ENCODE results near the gene CDYL2.

- TF ChIP-seq CTCF (IDR thresholded peaks at IDR 0.05) = no peak
- no peak for TF ChIP-seq POLR2AphosphoS5 (IDR thresholded peaks at IDR 0.05)
- TF ChIP-seq POLR2A (IDR thresholded peaks at IDR 0.05) = no peak
These were observed 32.4 kb upstream of the CDYL2 start for GRCh38 chr16:80836846-80837245.
